ENCODE data around the gene RAD9A.

- TF ChIP-seq POLR2AphosphoS5 (IDR thresholded peaks at IDR 0.05; ENCODE audit: low read depth, low read length): no peak
- no peak for TF ChIP-seq POLR2A (IDR thresholded peaks at IDR 0.05; ENCODE audit: low read depth, low read length)
- TF ChIP-seq TAF1 (IDR thresholded peaks at IDR 0.05; ENCODE audit: borderline replicate concordance, low read depth, low read length): no peak
Observed at GRCh38 chr11:67379061-67380058, 12.4 kb upstream of the RAD9A start.

Data from GM12892 (cell line).